ENCODE results near the gene ZNF175. TPM values are rescaled to one million over a fixed set of nuclear protein-coding genes. Genes with fewer than 3 reads are reported as not detected.

Gene ZNF175
- total and polyA plus RNA-seq, 3 experiments from 2014 or later, result 3.2 to 11.6 (median 10.0) TPM

DNA sequence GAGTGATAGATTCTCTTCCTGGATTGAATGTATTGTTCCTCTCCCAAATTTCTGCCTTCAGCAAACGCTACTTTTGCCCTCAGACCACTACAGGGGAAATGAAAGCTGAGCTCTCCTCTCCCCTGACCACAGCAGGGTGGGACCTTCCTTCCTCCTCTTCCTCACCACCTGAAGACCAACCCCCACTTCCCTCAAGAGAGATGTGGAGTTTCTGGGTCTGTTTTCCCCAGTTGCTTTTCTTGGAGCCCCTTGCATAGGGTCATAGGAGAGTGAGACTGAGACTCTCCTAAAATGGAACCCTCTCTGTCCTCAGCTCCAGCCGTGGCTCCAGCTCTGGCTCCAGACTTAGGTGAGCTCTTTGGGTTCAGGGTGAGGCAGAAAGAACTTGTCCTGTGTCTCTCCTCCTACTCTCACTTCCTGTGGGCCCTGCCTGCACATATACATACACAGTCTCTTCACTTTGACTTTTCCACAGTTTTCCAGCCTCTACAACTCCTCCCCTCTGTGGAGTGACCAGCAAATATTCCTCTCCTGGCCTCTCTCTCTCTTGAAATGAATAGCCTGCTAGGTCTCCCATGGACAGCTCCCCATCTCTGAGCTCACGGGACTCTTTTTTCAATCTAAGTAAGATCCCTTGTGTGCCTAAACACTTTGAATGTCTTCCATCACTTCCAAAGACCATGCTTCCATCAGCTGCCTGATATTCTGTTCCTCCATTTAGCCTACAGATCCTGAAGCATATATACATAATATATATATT, 19.2 kb upstream of the ZNF175 start:
- Histone ChIP-seq H3K27ac (ENCODE audit: low read depth, low read length) (peak overlapping the region; percentile 96), H3K9me3 (ENCODE audit: low read length) (no peaks in the 10 kb centered on the region), H3K27me3 (ENCODE audit: insufficient read depth, low read length, poor library complexity, severe bottlenecking) (no peaks in the 10 kb centered on the region), H3K36me3 (ENCODE audit: insufficient read depth, low read length) (no peaks in the 10 kb centered on the region), H3K4me1 (ENCODE audit: insufficient read depth, low read length) (no peaks in the 10 kb centered on the region), H3K4me3 (ENCODE audit: low read length) (peak overlapping the region; percentile 0)
- DNase-seq, result no peak
- Mint-ChIP-seq H3K36me3 (no peaks in the 10 kb centered on the region), H3K27ac (no peak overlapping the region), H3K4me3 (peak overlapping the region in 2 of 7 donors; percentile 17 to 50), H3K9me3 (peaks cover 3 to 9% (median 6%) of the 10 kb centered on the region in 5 donors), H3K27me3 (peaks cover 53 to 83% of the 10 kb centered on the region in 2 donors), H3K4me1 (peaks cover 11 to 28% (median 22%) of the 10 kb centered on the region in 3 donors)
- CTCF ChIA-PET, result no interaction called here
- POLR2A ChIA-PET, result no interaction called here

- peak overlapping the region; percentile 96 for H3K27ac ChIP-seq (ENCODE audit: low read depth, low read length)
- Mint-ChIP-seq H3K27ac (peak overlapping the region in 1 of 8 donors; percentile 25), H3K4me3 (no peak overlapping the region), H3K4me1 (peaks cover 11 to 26% (median 22%) of the 10 kb centered on the region in 3 donors), H3K36me3 (no peaks in the 10 kb centered on the region), H3K9me3 (peaks cover 3 to 10% (median 6%) of the 10 kb centered on the region in 5 donors), H3K27me3 (peaks cover 47 to 78% of the 10 kb centered on the region in 2 donors)
- ChIA-PET POLR2A (no interaction called here), CTCF (no interaction called here)
- H3K4me3 ChIP-seq (ENCODE audit: low read length), result no peak overlapping the region
- DNase-seq, result no peak
- H3K9me3 ChIP-seq (ENCODE audit: low read length), result no peaks in the 10 kb centered on the region
- H3K27me3 ChIP-seq (ENCODE audit: insufficient read depth, low read length, poor library complexity, severe bottlenecking), result no peaks in the 10 kb centered on the region
- H3K36me3 ChIP-seq (ENCODE audit: insufficient read depth, low read length), result no peaks in the 10 kb centered on the region
- H3K4me1 ChIP-seq (ENCODE audit: insufficient read depth, low read length), result no peaks in the 10 kb centered on the region
Measured at GRCh38 chr19:51552608-51552995, 18.5 kb upstream of the ZNF175 start.

DNA sequence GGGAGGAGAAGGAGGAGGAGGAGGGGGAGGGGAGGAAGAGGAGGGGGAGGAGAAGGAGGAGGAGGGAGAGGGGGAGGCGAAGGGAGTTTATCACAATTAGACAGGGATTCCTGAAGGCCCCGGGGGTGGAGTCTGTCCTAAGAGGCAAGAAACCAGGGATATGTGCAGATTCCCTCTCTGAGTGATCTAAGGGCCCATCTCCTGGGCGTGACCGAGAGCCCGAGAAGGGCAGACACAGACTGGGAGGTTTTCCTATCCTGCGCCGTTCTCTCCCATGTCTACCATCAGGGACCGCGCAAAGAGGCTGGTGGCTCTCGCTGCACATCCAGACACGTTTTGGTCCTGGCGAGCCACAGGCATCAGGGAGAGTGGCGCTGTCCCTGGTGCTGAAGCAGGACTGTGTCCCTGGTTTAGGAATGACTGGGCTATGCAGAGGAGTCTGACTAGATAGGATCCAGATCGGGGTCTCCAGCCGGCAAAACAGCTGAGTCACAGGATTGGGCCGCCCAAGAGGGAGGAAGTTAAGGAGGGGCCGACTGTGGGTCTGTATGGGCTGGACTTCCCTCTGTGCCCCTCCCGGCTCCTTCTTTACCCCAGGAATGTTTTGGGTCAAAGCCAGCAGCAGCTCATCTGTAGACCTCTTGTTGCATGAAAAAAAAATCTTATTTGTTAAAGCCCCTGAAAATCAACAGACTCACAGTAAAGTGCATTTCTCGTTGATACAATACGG, 17.9 kb upstream of the ZNF175 start:
- DNase-seq, result peak in 2 of 5 donors; percentile 6 to 9
- Histone ChIP-seq H3K27me3 (ENCODE audit: insufficient read depth, low read length, poor library complexity, severe bottlenecking) (no peaks in the 10 kb centered on the region), H3K9me3 (ENCODE audit: low read length) (no peaks in the 10 kb centered on the region), H3K27ac (ENCODE audit: low read depth, low read length) (no peak overlapping the region), H3K36me3 (ENCODE audit: insufficient read depth, low read length) (no peaks in the 10 kb centered on the region), H3K4me1 (ENCODE audit: insufficient read depth, low read length) (no peaks in the 10 kb centered on the region), H3K4me3 (ENCODE audit: low read length) (no peak overlapping the region)
- no peak overlapping the region for H3K4me3 Mint-ChIP-seq
- no peaks in the 10 kb centered on the region for H3K36me3 Mint-ChIP-seq
- H3K27me3 Mint-ChIP-seq, result peaks cover 43 to 76% of the 10 kb centered on the region in 2 donors
- no peak overlapping the region for H3K27ac Mint-ChIP-seq
- POLR2A ChIA-PET, result no interaction called here
- peaks cover 3 to 10% (median 6%) of the 10 kb centered on the region in 5 donors for H3K9me3 Mint-ChIP-seq
- H3K4me1 Mint-ChIP-seq, result peaks cover 11 to 22% (median 20%) of the 10 kb centered on the region in 3 donors
- CTCF ChIA-PET, result no interaction called here

DNA sequence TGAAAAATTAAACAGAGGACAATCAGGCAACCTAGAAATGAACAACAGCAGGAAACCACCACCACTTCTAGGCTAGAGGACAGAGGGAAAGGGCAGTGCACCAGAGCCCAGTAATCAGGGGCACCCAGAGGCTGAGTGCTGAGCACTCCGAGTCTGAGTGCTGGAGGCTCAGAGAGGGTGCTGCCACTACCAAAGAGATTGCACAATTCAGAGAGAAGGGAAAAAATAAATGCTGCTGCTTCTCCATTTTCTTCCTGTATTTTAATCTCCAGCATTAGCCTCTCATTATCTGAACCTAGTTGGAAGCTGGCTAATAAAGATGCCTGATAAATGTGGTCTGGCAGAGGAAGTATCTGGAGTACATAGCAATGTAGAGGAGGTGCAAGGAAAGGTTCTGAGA, 11.8 kb upstream of the ZNF175 start:
- Mint-ChIP-seq H3K4me3 (no peak overlapping the region), H3K4me1 (no peaks in the 10 kb centered on the region), H3K9me3 (peaks cover 0 to 10% (median 2%) of the 10 kb centered on the region in 5 donors), H3K27me3 (peaks cover 52 to 76% of the 10 kb centered on the region in 2 donors), H3K27ac (no peak overlapping the region), H3K36me3 (peaks cover 0 to 2% (median 0%) of the 10 kb centered on the region in 3 donors)
- Histone ChIP-seq H3K4me1 (ENCODE audit: insufficient read depth, low read length) (no peaks in the 10 kb centered on the region), H3K36me3 (ENCODE audit: insufficient read depth, low read length) (no peaks in the 10 kb centered on the region), H3K27ac (ENCODE audit: low read depth, low read length) (no peak overlapping the region), H3K4me3 (ENCODE audit: low read length) (no peak overlapping the region), H3K9me3 (ENCODE audit: low read length) (no peaks in the 10 kb centered on the region), H3K27me3 (ENCODE audit: insufficient read depth, low read length, poor library complexity, severe bottlenecking) (no peaks in the 10 kb centered on the region)
- no peak for DNase-seq
- POLR2A ChIA-PET, result no interaction called here
- CTCF ChIA-PET, result no interaction called here

DNA sequence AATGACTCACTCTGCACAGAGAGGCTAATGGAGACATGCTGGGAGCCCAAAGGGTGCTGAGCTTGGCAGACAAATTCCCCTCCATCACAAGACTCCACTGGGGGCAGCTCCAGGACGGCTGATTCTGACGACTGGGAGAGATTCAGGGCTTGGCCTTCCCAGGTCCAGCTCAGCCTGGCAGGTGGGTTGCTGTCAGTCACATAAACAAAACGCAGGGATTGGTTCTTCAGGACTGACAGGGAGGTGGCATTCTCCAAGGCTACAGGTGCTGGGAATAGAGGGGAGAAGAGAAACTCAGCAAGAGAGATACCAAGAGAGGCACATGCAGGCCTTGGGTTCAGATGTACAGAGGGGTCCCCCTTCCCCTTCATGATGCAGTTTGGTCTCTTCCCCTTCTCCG, 10.7 kb upstream of the ZNF175 start:
- ChIA-PET CTCF (no interaction called here), POLR2A (no interaction called here)
- H3K4me3 ChIP-seq (ENCODE audit: low read length), result no peak overlapping the region
- H3K27me3 ChIP-seq (ENCODE audit: insufficient read depth, low read length, poor library complexity, severe bottlenecking), result peaks cover 3% of the 10 kb centered on the region
- no peaks in the 10 kb centered on the region for H3K4me1 Mint-ChIP-seq
- H3K27ac ChIP-seq (ENCODE audit: low read depth, low read length), result no peak overlapping the region
- H3K36me3 Mint-ChIP-seq, result peaks cover 0 to 2% (median 0%) of the 10 kb centered on the region in 3 donors
- peaks cover 57 to 76% of the 10 kb centered on the region in 2 donors for H3K27me3 Mint-ChIP-seq
- no peaks in the 10 kb centered on the region for H3K4me1 ChIP-seq (ENCODE audit: insufficient read depth, low read length)
- no peaks in the 10 kb centered on the region for H3K36me3 ChIP-seq (ENCODE audit: insufficient read depth, low read length)
- no peak overlapping the region for H3K27ac Mint-ChIP-seq
- peaks cover 0 to 6% (median 0%) of the 10 kb centered on the region in 5 donors for H3K9me3 Mint-ChIP-seq
- H3K4me3 Mint-ChIP-seq, result no peak overlapping the region
- H3K9me3 ChIP-seq (ENCODE audit: low read length), result no peaks in the 10 kb centered on the region
- no peak for DNase-seq

DNA sequence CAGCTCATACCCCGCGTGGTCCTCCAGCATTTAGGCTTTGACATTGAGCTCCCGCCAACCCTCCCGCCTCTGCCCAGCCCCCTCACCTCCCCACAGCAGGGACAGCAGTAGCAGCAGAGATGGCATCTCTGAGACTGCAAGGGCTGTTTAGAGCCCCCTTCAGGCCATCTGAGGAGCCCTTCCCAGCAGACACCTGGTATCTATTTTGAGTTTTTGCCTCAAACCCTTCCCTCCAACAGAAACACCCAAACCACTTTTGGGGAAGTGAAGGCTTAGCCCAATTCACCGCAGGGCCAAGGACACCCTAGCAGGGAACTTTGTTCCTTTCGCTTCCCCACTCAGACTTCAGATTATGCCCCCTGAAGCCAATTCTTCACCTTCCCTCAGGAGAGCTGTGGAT, 6.3 kb upstream of the ZNF175 start:
- H3K36me3 ChIP-seq (ENCODE audit: insufficient read depth, low read length), result no peaks in the 10 kb centered on the region
- H3K9me3 Mint-ChIP-seq, result peaks cover 0 to 3% (median 0%) of the 10 kb centered on the region in 5 donors
- H3K36me3 Mint-ChIP-seq, result peaks cover 0 to 2% (median 0%) of the 10 kb centered on the region in 3 donors
- DNase-seq, result no peak
- no peaks in the 10 kb centered on the region for H3K4me1 ChIP-seq (ENCODE audit: insufficient read depth, low read length)
- no peak overlapping the region for H3K27ac Mint-ChIP-seq
- H3K27me3 Mint-ChIP-seq, result peaks cover 36 to 54% of the 10 kb centered on the region in 2 donors
- POLR2A ChIA-PET, result no interaction called here
- H3K27me3 ChIP-seq (ENCODE audit: insufficient read depth, low read length, poor library complexity, severe bottlenecking), result peaks cover 7% of the 10 kb centered on the region
- H3K4me3 ChIP-seq (ENCODE audit: low read length), result no peak overlapping the region
- peaks cover 0 to 1% (median 0%) of the 10 kb centered on the region in 3 donors for H3K4me1 Mint-ChIP-seq
- no peak overlapping the region for H3K27ac ChIP-seq (ENCODE audit: low read depth, low read length)
- CTCF ChIA-PET, result no interaction called here
- no peaks in the 10 kb centered on the region for H3K9me3 ChIP-seq (ENCODE audit: low read length)
- no peak overlapping the region for H3K4me3 Mint-ChIP-seq

GRCh38 chr19:51565583-51565982, 5.5 kb upstream of the ZNF175 start:
- H3K27ac ChIP-seq (ENCODE audit: low read depth, low read length), result no peak overlapping the region
- CTCF ChIA-PET, result no interaction called here
- peaks cover 0 to 3% (median 0%) of the 10 kb centered on the region in 5 donors for H3K9me3 Mint-ChIP-seq
- DNase-seq, result no peak
- peaks cover 4% of the 10 kb centered on the region in 3 donors for H3K4me1 Mint-ChIP-seq
- H3K9me3 ChIP-seq (ENCODE audit: low read length), result no peaks in the 10 kb centered on the region
- no peak overlapping the region for H3K27ac Mint-ChIP-seq
- H3K4me3 Mint-ChIP-seq, result no peak overlapping the region
- H3K27me3 Mint-ChIP-seq, result peaks cover 28 to 47% of the 10 kb centered on the region in 2 donors
- H3K4me3 ChIP-seq (ENCODE audit: low read length), result no peak overlapping the region
- H3K4me1 ChIP-seq (ENCODE audit: insufficient read depth, low read length), result peaks cover 2% of the 10 kb centered on the region
- peaks cover 7% of the 10 kb centered on the region for H3K27me3 ChIP-seq (ENCODE audit: insufficient read depth, low read length, poor library complexity, severe bottlenecking)
- H3K36me3 ChIP-seq (ENCODE audit: insufficient read depth, low read length), result no peaks in the 10 kb centered on the region
- POLR2A ChIA-PET, result no interaction called here
- H3K36me3 Mint-ChIP-seq, result peaks cover 0 to 2% (median 0%) of the 10 kb centered on the region in 3 donors

DNA sequence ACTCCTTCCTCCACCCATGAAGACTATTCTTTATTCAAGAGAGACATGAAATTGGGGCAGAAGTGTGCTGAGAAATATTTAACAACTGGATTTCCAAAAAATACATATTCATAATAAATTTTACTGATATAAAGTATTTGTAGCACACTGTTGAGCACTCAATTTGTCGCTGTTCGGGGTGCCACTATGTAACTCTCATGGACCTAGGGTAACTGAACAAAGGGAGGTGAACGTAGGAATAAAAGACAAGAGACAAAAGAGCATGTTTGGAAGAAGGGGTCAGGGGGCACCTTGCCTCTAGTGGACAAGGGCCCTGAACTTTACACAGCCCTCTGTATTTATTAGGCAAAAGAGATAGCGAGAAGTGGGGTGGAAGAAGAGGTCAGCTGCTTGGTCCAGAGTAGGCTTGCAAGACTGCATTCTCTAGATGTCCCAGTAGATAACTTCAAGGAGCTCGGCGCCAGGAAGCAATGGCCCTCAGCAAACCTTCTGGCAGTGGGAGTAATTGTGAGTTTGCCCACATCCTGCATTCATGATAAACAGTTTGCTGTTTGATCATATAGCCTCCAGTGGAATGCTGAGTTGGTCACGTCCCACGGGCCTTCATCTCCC, 4.5 kb upstream of the ZNF175 start:
- Mint-ChIP-seq H3K36me3 (peaks cover 0 to 4% (median 2%) of the 10 kb centered on the region in 3 donors), H3K27ac (no peak overlapping the region), H3K4me1 (peaks cover 13 to 14% (median 14%) of the 10 kb centered on the region in 3 donors), H3K9me3 (peaks cover 0 to 5% (median 0%) of the 10 kb centered on the region in 5 donors), H3K4me3 (peak overlapping the region in 1 of 7 donors; percentile 60), H3K27me3 (peaks cover 23 to 38% of the 10 kb centered on the region in 2 donors)
- Histone ChIP-seq H3K27ac (ENCODE audit: low read depth, low read length) (peak overlapping the region; percentile 35), H3K4me1 (ENCODE audit: insufficient read depth, low read length) (peaks cover 7% of the 10 kb centered on the region), H3K27me3 (ENCODE audit: insufficient read depth, low read length, poor library complexity, severe bottlenecking) (peaks cover 7% of the 10 kb centered on the region), H3K4me3 (ENCODE audit: low read length) (no peak overlapping the region), H3K36me3 (ENCODE audit: insufficient read depth, low read length) (no peaks in the 10 kb centered on the region), H3K9me3 (ENCODE audit: low read length) (no peaks in the 10 kb centered on the region)
- CTCF ChIA-PET, result interaction anchor here (0.6 kb wide), 1 partner anchor 144 kb away, joined by 3 read pairs; no protein-coding TSS in a partner anchor
- DNase-seq, result no peak
- POLR2A ChIA-PET, result no interaction called here

Data from CD8-positive, alpha-beta memory T cell (primary cell).